OCI-LY7 (cell line): ENCODE data around the gene BNC1. TPM values are rescaled to one million over a fixed set of nuclear protein-coding genes. Genes with fewer than 3 reads are reported as not detected.

ENCODE experiments used
- BruUV-seq: library from RNA; stranded (reverse); fragments of 400-500 nt; replicated peaks from 2 replicates; lab custom pipeline; 2021; lab: Mats Ljungman, UMichigan
- CTCF ChIA-PET: fragments of 300-600 bp; sonication (Branson Sonifier 250); formaldehyde crosslinking; loops from one replicate; lab custom pipeline; 2022; ENCODE audit warnings: antibody characterized with exemption; ENCODE audit not compliant: unreplicated experiment; lab: Charles Lee
- POLR2A ChIA-PET: fragments of 300-600 bp; sonication (Branson Sonifier 250); formaldehyde crosslinking; loops from one replicate; lab custom pipeline; 2022; ENCODE audit warnings: antibody characterized with exemption; lab: Charles Lee
- DNase-seq: peaks from one replicate; pipeline ENCODE4 v3.0.0-alpha.2; 2015; ENCODE audit warnings: low spot score
- H2AFZ ChIP-seq: fragments of 200-600 bp; sonication (generic), shearing (Covaris generic); 2 replicates; pipeline ENCODE4 v1.6.1; 2014; ENCODE audit warnings: mild to moderate bottlenecking, antibody characterized with exemption, low read length, moderate library complexity
- H3K27ac ChIP-seq: fragments of 200-600 bp; sonication (generic); 2 replicates; pipeline ENCODE4 v1.5.1; 2014; ENCODE audit warnings: mixed run types, low read depth, mild to moderate bottlenecking, moderate library complexity, low read length, inconsistent platforms; ENCODE audit not compliant: poor library complexity, severe bottlenecking
- H3K36me3 ChIP-seq: fragments of 200-600 bp; sonication (generic); 2 replicates; pipeline ENCODE4 v1.6.1; 2014; ENCODE audit warnings: mild to moderate bottlenecking, antibody characterized with exemption, low read length, moderate library complexity, mixed read lengths; ENCODE audit not compliant: insufficient read depth
- H3K4me1 ChIP-seq: fragments of 200-600 bp; sonication (generic); 2 replicates; pipeline ENCODE4 v1.5.1; 2014; ENCODE audit warnings: mild to moderate bottlenecking, low read length; ENCODE audit not compliant: insufficient read depth, poor library complexity, severe bottlenecking
- H3K4me2 ChIP-seq: fragments of 200-600 bp; sonication (generic); 2 replicates; pipeline ENCODE4 v1.6.1; 2014; ENCODE audit warnings: mild to moderate bottlenecking, low read length
- H3K4me3 ChIP-seq: fragments of 200-600 bp; sonication (generic); 2 replicates; pipeline ENCODE4 v1.5.1; 2014; ENCODE audit warnings: mild to moderate bottlenecking, low read depth, low read length; ENCODE audit not compliant: poor library complexity, severe bottlenecking
- H3K79me2 ChIP-seq: fragments of 200-600 bp; sonication (generic); 2 replicates; pipeline ENCODE4 v1.6.1; 2016; ENCODE audit warnings: low read depth, mild to moderate bottlenecking, low read length, moderate library complexity, mixed read lengths; ENCODE audit not compliant: insufficient read depth
- H3K9me2 ChIP-seq: fragments of 200-600 bp; sonication (generic); 2 replicates; pipeline ENCODE4 v1.6.1; 2016; ENCODE audit warnings: mild to moderate bottlenecking, low read length, mixed read lengths; ENCODE audit not compliant: insufficient read depth
- H3K9me3 ChIP-seq: fragments of 200-600 bp; sonication (generic); 2 replicates; pipeline ENCODE4 v1.6.1; 2014; ENCODE audit warnings: mild to moderate bottlenecking, mixed run types, low read length, mixed read lengths
- H4K20me1 ChIP-seq: fragments of 200-600 bp; sonication (generic); 2 replicates; pipeline ENCODE4 v1.6.1; 2014; ENCODE audit warnings: mild to moderate bottlenecking, antibody characterized with exemption, low read length, moderate library complexity, mixed read lengths; ENCODE audit not compliant: insufficient read depth
- CTCF ChIP-seq: fragments of 200-600 bp; sonication (generic); conservative IDR thresholded peaks from 2 replicates; pipeline ENCODE4 v1.5.1; 2014; ENCODE audit warnings: mild to moderate bottlenecking, antibody characterized with exemption, low read length, moderate library complexity, mixed read lengths
- EZH2phosphoT487 ChIP-seq: fragments of 200-600 bp; sonication (generic); IDR thresholded peaks from 2 replicates; pipeline ENCODE4 v1.6.1; 2018; ENCODE audit warnings: low read depth, borderline replicate concordance, mild to moderate bottlenecking, mixed run types, antibody characterized with exemption, low read length, moderate library complexity, mixed read lengths
- intact Hi-C: fragments of 100-400 bp; cut with micrococcal nuclease; formaldehyde crosslinking; loops from one replicate; pipeline ENCODE4 v1.10.0; 2022; ENCODE audit not compliant: unreplicated experiment
- total RNA-seq, 2 experiments: library from RNA; depleted of rRNA in 1 of 2; stranded (reverse); fragments of >200 nt in 1 of 2; shearing (Covaris generic) in 1 of 2; gene quantifications; 2 replicates each; pipeline ENCODE4 v1.2.3, GENCODE V29; 2014 to 2022

BNC1 gene
- total RNA-seq, 2 experiments from 2014 or later, result not detected

DNA sequence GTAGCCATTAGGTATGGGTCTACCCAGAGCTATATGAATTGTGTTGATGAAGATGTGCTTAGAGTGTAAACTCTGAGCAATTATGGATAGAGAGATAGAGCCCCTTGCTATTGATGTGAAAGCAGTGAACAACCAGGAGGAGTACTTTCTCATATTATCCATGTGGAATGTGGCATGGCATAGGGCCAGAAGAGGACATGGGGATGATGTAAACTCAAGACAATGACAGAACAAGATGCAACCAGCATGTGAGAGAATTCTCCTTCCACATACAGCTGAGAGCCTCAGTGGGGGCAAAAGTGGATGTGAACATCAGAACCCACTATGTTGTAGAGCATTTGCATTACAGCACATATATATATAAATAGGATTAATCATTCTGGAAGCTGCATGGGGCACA lies 36.4 kb upstream of the BNC1 start:
- no peaks in the 10 kb centered on the region for H4K20me1 ChIP-seq
- BruUV-seq, result no TSS peak
- no peaks in the 10 kb centered on the region for H3K36me3 ChIP-seq
- TF ChIP-seq CTCF (no peak), EZH2phosphoT487 (no peak)
- no peak overlapping the region for H3K27ac ChIP-seq
- no peaks in the 10 kb centered on the region for H3K9me2 ChIP-seq
- intact Hi-C loops, result no loop called here
- POLR2A ChIA-PET, result no interaction called here
- H3K9me3 ChIP-seq, result no peaks in the 10 kb centered on the region
- H3K4me3 ChIP-seq, result no peak overlapping the region
- CTCF ChIA-PET, result no interaction called here
- H3K4me2 ChIP-seq, result no peak overlapping the region
- H2AFZ ChIP-seq, result no peak overlapping the region
- H3K4me1 ChIP-seq, result no peaks in the 10 kb centered on the region
- H3K79me2 ChIP-seq, result no peaks in the 10 kb centered on the region
- no peak for DNase-seq

- intact Hi-C loops, result no loop called here
- DNase-seq, result no peak
- no peak overlapping the region for H2AFZ ChIP-seq
- CTCF ChIA-PET, result no interaction called here
- H3K4me3 ChIP-seq, result no peak overlapping the region
- no peak overlapping the region for H3K27ac ChIP-seq
- no TSS peak for BruUV-seq
- no peaks in the 10 kb centered on the region for H3K4me1 ChIP-seq
- H3K9me2 ChIP-seq, result no peaks in the 10 kb centered on the region
- no peaks in the 10 kb centered on the region for H3K79me2 ChIP-seq
- H3K9me3 ChIP-seq, result no peaks in the 10 kb centered on the region
- H3K36me3 ChIP-seq, result no peaks in the 10 kb centered on the region
- POLR2A ChIA-PET, result no interaction called here
- H4K20me1 ChIP-seq, result no peaks in the 10 kb centered on the region
- no peak overlapping the region for H3K4me2 ChIP-seq
- TF ChIP-seq EZH2phosphoT487 (no peak), CTCF (no peak)
Observed at GRCh38 chr15:83320404-83320803, 35.9 kb upstream of the BNC1 start.

GRCh38 chr15:83319771-83320170 lies 35.3 kb upstream of the BNC1 start:
- no peaks in the 10 kb centered on the region for H3K36me3 ChIP-seq
- no peaks in the 10 kb centered on the region for H3K9me3 ChIP-seq
- ChIA-PET POLR2A (no interaction called here), CTCF (no interaction called here)
- BruUV-seq, result no TSS peak
- H3K9me2 ChIP-seq, result no peaks in the 10 kb centered on the region
- H3K4me3 ChIP-seq, result no peak overlapping the region
- TF ChIP-seq EZH2phosphoT487 (no peak), CTCF (no peak)
- H3K4me1 ChIP-seq, result no peaks in the 10 kb centered on the region
- H3K27ac ChIP-seq, result no peak overlapping the region
- intact Hi-C loops, result no loop called here
- H3K4me2 ChIP-seq, result no peak overlapping the region
- no peaks in the 10 kb centered on the region for H4K20me1 ChIP-seq
- no peak for DNase-seq
- no peak overlapping the region for H2AFZ ChIP-seq
- no peaks in the 10 kb centered on the region for H3K79me2 ChIP-seq
